ENCODE measurements around the gene PID1.

PID1 gene

GRCh38 chr2:229059331-229060033 lies 211.6 kb downstream of the PID1 start:
- DNase-seq = no peak

GRCh38 chr2:229057976-229058553 lies 213.0 kb downstream of the PID1 start:
- no peak for DNase-seq

- DNase-seq = no peak
Measured at GRCh38 chr2:229054311-229054710, 216.8 kb downstream of the PID1 start.

DNA sequence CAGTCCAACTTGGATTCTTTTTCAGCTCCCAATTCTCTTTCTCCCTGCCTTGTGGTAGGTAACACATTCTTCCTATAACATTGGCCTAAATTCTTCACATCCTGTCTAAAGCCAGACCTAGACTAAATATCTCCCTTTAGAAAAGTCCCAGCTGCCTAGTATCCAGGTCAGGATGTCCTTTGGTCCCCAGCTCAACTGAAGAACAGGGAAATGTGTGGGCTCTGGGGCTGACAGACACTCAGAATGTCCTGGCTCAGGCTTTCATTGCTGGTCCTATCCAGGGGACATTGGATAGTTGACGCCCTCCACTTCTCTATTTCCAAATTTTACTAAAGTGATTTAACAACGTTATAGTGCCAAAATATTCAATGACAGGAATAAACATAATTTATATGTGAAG lies 219.3 kb downstream of the PID1 start:
- DNase-seq = no peak

GRCh38 chr2:229050133-229050532 lies 221.0 kb downstream of the PID1 start:
- no peak for DNase-seq

DNA sequence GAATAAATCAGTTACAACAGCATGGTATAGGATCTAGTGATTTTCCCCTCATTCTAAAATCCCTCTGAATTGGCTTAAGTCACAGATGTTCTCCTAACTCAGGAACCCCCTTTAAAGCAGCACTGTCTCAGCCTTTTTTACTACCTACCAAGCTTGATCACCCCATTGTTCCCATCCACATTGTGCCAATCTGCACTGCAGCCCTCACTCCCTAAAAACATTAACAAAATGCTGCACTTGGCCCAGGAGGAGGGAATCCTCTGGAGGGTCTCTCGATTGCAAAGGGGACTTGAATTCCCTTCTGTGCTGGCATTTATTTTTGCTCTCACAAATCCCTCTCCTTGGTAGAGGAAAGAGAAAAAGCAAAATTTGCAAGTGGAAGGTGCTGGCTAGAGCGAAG lies 223.0 kb downstream of the PID1 start:
- no peak for DNase-seq

DNA sequence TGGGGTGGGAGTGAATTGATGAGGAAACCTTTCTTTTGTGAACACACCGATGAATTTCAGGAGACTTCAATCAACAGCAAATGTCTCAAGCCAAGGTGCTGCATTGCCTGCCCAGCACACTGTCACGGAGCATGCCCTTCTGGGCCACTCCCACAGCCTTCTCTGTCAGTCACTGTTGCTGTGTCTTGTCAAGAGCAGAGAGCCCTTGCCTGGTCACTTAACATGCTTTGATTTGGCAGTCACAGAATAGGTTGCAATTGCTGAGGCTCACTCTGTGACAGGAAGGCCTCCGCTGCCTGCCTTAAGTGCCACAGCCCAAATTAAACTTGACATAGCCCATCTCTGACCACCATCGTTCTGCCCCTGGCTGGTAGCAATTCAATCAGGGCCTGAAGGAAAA lies 225.4 kb downstream of the PID1 start:
- no peak for DNase-seq

DNA sequence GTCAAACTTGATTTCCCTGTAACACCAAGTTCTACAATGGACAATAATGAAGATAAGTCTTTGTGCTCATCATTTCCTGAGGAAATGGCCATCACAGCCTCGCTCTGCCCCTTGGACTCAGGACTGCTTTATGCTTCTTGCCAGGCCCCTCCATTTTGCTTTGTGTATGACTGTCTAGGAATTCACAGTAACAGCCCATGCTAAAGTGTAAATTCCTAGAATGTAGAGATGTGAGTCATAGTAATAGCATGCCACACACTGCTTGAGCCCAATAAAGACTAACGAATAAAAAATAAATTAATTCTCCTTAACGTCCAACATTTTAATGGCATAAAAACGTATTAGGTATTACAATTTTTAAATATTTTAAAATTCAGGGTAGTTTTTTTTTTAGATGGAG lies 226.5 kb downstream of the PID1 start:
- DNase-seq = no peak

- DNase-seq = no peak
Measured at GRCh38 chr2:229043681-229044080, 227.4 kb downstream of the PID1 start.

- DNase-seq = no peak
Measured at GRCh38 chr2:229042349-229042748, 228.7 kb downstream of the PID1 start.

GRCh38 chr2:229041691-229042090 lies 229.4 kb downstream of the PID1 start:
- DNase-seq = no peak

DNA sequence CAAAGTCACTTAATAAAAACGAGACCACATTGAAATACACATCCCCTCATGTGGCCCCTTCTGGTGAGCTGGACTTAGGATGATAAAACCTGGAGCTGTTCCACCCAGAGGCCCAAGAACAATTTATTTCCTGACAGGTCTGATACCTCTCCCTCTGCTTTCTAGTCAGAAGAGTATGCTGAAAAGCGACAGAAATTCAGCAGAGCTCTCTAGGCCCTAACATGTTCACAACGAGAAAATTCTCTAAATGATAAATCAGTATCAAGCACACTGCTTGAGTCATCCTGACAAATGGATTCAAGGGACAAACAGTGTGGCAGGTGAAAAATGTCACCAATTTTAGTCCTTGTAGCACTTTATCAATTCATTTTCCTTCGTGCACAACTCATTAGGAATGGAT lies 233.5 kb downstream of the PID1 start:
- no peak for DNase-seq

DNA sequence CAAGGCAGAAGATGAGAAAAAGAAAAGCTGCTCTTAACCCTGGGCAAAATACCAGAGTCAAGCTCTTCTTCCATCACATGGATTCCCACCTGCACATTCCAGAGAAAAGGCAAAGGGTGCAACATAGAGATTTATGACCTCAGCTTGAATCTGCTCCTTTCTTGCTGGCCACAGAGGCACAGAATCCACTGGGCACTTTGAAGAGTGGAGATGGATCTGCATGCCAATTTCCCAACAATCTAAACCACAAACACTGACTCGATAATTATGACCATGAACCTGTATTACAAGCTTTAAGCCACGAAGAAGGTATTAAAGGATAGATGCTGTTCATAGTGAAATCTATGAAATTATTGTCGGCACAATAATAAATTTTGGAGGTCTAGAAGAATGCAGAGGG lies 237.3 kb downstream of the PID1 start:
- no peak for DNase-seq

DNA sequence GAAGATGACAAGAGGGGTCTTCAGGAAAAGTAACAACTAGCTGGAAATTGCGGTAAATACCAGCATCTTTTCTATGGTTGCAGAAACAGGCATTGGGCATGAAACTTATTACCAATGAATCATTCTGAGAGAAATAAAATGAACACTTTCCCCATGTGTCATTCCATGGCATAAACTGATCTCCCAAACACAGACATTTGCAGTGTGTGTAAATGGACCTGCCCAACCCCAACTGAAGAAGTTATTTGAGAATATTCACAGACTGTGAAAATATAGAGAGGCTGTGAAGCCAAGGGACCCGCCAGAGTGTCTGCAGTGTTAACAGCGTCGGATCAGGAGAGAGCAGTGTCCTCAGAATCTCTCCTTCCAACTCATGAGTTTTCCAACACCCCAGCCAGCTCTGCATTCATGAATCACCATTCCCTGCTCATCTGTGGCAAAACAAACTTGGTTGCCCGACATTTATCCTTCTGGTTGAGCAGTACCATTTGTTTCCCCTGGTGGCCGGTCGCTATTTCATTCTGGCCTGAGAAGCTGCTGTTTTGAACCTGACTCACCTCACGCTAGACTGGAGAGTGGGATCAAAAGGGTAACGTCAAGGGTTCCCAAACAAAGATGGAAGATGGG lies 238.4 kb downstream of the PID1 start:
- DNase-seq = no peak

GRCh38 chr2:229027353-229028105 lies 243.6 kb downstream of the PID1 start:
- DNase-seq = no peak

DNA sequence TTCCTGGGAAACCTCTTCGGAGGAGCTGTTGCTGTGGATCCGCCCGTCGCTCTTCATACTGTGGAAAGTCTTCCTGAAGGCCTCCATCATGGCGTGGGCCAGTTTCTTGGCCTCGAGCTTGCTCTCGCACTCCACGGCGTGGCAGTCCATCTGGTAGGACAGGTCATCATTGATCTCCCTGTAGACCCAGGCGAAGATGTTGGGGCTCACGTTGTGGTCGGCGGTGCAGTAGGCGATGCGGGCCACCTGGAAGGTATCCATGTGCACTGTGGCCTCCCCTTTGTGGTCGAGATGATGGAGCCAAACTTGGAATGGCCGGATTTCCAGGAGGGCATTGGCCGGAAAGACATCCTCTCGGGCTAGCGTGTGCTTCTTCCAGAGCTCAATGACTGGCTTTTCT lies 245.4 kb downstream of the PID1 start:
- no peak for DNase-seq

DNA sequence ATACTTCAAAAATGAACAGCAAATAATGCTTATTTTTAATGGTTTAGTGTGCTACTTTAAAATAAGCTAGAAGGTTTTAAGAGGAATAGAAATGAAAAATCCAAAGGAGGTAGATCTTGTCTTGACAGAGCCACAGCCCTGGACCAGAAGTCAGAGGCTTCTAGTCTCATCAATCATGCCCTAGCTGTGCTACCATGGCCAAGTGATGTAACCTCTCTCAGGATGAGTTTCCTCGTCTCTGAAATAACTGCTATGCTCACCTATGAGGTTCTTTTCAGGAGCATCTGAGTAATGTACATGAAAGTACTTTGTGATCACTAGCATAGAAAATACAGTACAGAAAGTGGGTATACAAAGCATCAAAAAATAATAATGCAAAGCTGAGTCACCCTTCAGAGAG lies 248.4 kb downstream of the PID1 start:
- no peak for DNase-seq

- DNase-seq = no peak
Measured at GRCh38 chr2:229022071-229022470, 249.0 kb downstream of the PID1 start.

DNA sequence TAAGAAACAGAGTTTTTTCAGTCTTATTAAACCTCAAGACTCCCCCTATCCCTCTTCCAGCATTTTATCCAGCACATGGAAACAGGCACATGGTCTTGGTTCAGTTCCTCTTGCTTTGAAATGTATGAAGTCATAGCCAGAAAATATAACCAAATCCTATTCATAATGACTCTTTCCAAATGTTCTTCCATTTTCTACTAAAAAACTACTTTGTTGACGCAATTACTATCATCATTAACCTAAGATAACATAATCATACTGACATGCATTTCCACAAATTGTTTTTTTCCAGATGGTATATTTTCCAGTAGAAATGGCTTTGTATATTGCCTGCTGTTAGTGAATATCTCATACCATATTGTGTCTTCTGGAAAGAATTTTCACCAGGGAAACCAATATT lies 261.3 kb downstream of the PID1 start:
- DNase-seq = no peak

DNA sequence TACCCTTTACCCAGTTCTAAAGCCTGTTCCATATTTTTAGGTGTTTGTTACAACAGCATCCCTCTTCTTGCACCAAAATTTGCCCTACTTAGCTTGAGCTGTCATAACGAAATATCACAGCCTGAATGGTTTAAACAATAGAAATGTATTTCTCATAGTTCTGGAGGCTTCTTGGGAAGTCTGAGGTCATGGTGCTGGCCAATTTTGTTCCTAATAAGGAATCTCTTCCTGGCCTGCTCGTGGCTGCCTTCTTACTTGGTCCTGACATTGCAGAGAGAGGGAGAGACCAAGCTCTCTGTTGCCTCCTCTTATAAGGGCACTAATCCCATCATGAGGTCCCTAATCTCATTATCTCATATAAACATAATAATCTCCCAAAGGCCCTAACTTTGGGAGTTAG lies 267.8 kb downstream of the PID1 start:
- DNase-seq = no peak

DNA sequence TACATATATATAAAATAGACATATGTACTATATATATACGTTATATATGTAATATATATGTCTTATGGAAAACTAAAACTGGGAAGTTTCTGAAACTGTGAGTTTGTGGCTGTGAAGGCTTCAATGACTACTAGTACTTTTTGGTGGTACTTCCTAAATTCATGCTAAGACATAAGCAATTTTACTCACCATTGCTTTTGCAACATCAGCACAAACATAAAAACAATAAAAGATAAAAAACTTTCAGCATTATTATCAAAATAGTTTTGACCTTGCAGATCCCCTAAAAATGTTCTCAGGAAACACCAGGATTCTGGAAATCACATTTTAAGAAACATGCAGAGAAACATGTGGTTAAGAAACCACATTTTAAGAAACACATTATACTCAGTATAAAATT lies 269.9 kb downstream of the PID1 start:
- DNase-seq = no peak

GRCh38 chr2:228999326-228999725 lies 271.8 kb downstream of the PID1 start:
- no peak for DNase-seq

DNA sequence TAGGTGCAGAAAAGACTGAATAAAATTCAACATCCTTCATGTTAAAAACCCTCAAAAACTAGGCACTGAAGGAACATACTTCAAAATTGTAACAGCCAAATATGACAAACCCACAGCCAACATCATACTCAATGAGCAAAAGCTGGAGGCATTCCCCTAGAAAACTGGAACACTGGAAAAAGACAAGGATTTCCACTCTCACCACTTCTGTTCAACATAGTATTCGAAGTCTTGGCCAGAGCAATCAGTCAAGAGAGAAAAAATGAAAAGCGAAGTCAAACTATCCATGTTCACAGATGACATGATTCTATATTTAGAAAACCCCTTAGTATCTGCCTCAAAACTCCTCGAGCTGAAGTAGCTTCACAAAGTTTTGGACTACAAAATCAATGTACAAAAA lies 282.3 kb downstream of the PID1 start:
- DNase-seq = no peak

Data from NCI-H1417 treated with DMSO at 0.1 percent for 48 hours (cell line).